Measurements from ENCODE around the gene HLX.

Gene HLX

GRCh38 chr1:220879076-220879508 lies at the start of gene HLX:
HLX (plus strand) TSS chr1:220879443; CDS start chr1:220879858, 415 bp downstream.
- DNase-seq = peak; percentile 34 to 87

- DNase-seq = no peak
These were observed 45.8 kb upstream of the HLX start for GRCh38 chr1:220833436-220833835.

GRCh38 chr1:220834155-220834870 lies 44.9 kb upstream of the HLX start:
- DNase-seq = no peak

- no peak for DNase-seq
These were observed 40.7 kb upstream of the HLX start for GRCh38 chr1:220838578-220838977.

- no peak for DNase-seq
These were observed 39.8 kb upstream of the HLX start for GRCh38 chr1:220839474-220839873.

- no peak for DNase-seq
These were observed 38.0 kb upstream of the HLX start for GRCh38 chr1:220841293-220841692.

GRCh38 chr1:220843481-220844011 lies 35.7 kb upstream of the HLX start:
- no peak for DNase-seq

- DNase-seq = no peak
These were observed 26.8 kb upstream of the HLX start for GRCh38 chr1:220852408-220852807.

GRCh38 chr1:220872296-220872695 lies 6.9 kb upstream of the HLX start:
- DNase-seq = no peak

- DNase-seq = no peak
These were observed 6.2 kb upstream of the HLX start for GRCh38 chr1:220873087-220873486.

- DNase-seq = peak in 1 of 2 donors; percentile 38
These were observed 5.2 kb upstream of the HLX start for GRCh38 chr1:220873868-220874655.

- DNase-seq = no peak
These were observed 4.0 kb upstream of the HLX start for GRCh38 chr1:220875260-220875659.

- DNase-seq = peak in 1 of 2 donors; percentile 59
These were observed 2.5 kb upstream of the HLX start for GRCh38 chr1:220876511-220877376.

GRCh38 chr1:220877377-220878095 lies 1.7 kb upstream of the HLX start:
- no peak for DNase-seq

- peak in 1 of 2 donors; percentile 40 for DNase-seq
These were observed 810 bp upstream of the HLX start for GRCh38 chr1:220878191-220879075.

GRCh38 chr1:220879509-220880361 lies 492 bp downstream of the HLX start:
- DNase-seq = no peak

- no peak for DNase-seq
These were observed 1.1 kb downstream of the HLX start for GRCh38 chr1:220880362-220880670.

- DNase-seq = peak in 1 of 2 donors; percentile 72
These were observed 1.7 kb downstream of the HLX start for GRCh38 chr1:220880726-220881506.
